ENCODE results near the gene RIPOR3.
"Not testable (repeated sequence)": the region's sequence is repeated elsewhere in the genome, so short reads cannot be mapped to it uniquely, and the experiment has no call there.

- TF ChIP-seq CTCF, POLR2A (IDR thresholded peaks at IDR 0.05): not testable (repeated sequence)
Observed at GRCh38 chr20:50539798-50540197, 151.5 kb downstream of the RIPOR3 start.
